Stimulated activated naive CD8-positive, alpha-beta T cell treated with anti-CD3 and anti-CD28 coated beads, Interleukin-15, Interleukin-2, amounts not matched to agents 100 ng/mL and 50 ng/mL, for 24 hours (primary cell): Measurements from ENCODE around the gene CCT8L2.
"Not testable (repeated sequence)": the region's sequence is repeated elsewhere in the genome, so short reads cannot be mapped to it uniquely, and the experiment has no call there.

ENCODE experiments used
- H3K27ac Mint-ChIP-seq: one replicate; pipeline ENCODE4 v1.8.0; 2021; ENCODE audit warnings: mild to moderate bottlenecking, mixed read lengths
- H3K27me3 Mint-ChIP-seq: one replicate; pipeline ENCODE4 v1.8.0; 2021; ENCODE audit warnings: mixed read lengths
- H3K36me3 Mint-ChIP-seq: one replicate; pipeline ENCODE4 v1.8.0; 2021; ENCODE audit warnings: low read depth, mixed read lengths
- H3K4me1 Mint-ChIP-seq: one replicate; pipeline ENCODE4 v1.8.0; 2021; ENCODE audit warnings: low read depth, mixed read lengths
- H3K4me3 Mint-ChIP-seq: one replicate; pipeline ENCODE4 v1.8.0; 2021; ENCODE audit warnings: mild to moderate bottlenecking, mixed read lengths
- H3K9me3 Mint-ChIP-seq: one replicate; pipeline ENCODE4 v1.8.0; 2021; ENCODE audit warnings: mixed read lengths

Gene CCT8L2

DNA sequence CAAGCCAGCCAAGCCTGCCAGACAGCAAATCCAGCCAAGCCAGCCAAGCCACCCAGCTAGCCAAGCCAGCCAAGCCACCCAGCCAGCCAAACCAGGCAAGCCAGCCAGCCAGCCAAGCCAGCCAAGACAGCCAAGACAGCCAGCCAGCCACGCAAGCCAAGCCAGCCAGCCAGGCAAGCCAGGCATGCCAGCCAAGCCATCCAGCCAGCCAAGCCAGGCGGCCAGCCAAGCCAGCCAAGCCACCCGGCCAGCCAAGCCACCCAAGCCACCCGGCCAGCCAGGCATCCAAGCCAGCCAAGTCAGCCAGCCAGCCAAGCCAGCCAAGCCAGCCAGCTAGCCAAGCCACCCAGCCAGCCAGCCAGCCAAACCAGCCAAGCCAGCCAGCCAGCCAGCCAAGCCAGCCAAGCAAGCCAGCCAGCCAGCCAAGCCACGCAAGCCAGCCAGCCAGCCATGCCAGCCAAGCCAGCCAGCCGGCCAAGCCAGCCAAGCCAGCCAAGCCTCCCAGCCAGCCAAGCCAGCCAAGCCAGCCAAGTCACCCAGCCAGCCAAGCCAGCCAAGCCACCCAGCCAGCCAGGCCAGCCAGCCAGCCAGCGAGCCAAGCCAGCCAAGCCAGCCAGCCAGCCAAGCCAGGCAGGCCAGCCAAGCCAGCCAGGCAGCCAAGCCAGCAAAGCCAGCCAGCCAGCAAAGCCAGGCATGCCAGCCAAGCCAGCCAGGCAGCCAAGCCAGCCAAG lies 26.0 kb downstream of the CCT8L2 start:
- H3K27me3 Mint-ChIP-seq, H3K27ac Mint-ChIP-seq, H3K36me3 Mint-ChIP-seq, H3K9me3 Mint-ChIP-seq, H3K4me1 Mint-ChIP-seq, H3K4me3 Mint-ChIP-seq: not testable (repeated sequence)

DNA sequence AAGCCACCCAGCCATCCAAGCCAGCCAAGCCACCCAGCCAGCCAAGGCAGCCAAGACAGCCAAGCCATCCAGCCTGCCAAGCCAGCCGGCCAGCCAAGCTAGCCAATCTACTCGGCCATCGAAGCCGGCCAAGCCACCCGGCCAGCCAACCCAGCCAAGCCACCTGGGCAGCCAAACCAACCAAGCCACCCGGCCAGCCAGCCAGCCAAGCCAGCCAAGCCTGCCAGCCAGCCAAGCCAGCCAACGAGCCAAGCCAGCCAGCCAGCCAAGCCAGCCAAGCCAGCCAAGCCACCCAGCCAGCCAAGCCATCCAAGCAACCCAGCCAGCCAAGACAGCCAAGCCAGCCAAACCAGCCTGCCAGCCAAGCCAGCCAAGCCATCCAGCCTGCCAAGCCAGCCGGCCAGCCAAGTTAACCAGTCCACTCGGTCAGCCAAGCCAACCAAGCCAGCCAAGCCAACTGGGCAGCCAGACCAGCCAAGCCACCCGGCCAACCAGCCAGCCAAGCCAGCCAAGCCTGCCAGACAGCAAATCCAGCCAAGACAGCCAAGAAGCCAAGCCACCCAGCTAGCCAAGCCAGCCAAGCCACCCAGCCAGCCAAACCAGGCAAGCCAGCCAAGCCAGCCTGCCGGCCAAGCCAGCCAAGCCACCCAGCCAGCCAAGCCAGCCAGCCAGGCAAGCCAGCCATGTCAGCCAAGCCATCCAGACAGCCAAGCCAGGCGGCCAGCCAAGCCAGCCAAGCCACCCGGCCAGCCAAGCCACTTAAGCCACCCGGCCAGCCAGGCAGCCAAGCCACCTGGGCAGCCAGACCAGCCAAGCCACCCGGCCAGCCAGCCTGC lies 26.8 kb downstream of the CCT8L2 start:
- not testable (repeated sequence) for H3K27me3 Mint-ChIP-seq, H3K9me3 Mint-ChIP-seq, H3K36me3 Mint-ChIP-seq, H3K27ac Mint-ChIP-seq, H3K4me3 Mint-ChIP-seq, H3K4me1 Mint-ChIP-seq

DNA sequence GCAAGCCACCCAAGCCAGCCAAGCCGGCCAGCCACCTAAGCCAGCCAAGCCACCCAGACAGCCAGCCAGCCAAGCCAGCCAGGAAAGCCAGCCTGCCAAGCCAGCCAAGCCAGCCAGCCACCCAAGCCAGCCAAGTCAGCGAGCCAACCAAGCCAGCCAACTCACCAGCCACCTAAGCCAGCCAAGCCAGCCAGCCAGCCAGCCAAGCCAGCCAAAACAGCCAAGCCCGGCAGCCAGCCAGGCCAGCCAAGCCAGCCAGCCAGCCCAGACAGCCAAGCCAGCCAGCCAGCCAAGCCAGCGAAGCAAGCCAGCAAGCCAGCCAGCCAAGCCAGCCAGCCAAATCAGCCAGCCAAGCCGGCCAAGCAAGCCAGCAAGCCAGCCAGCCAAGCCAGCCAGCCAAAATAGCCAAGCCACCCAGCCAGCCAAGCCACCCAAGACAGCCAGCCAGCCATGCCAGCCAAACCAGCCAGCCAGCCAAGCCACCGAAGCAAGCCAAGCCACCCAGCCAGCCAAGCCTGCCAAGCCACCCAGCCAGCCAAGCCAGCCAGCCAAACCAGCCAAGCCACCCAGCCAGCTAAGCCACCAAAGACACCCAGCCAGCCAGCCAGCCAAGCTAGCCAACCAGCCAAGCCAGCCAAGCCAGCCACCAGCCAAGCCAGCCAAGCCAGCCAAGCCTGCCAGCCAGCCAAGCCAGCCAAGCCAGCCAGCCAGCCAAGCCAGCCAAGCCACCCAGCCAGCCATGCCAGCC lies 27.6 kb downstream of the CCT8L2 start:
- H3K4me1 Mint-ChIP-seq, H3K27me3 Mint-ChIP-seq, H3K36me3 Mint-ChIP-seq, H3K27ac Mint-ChIP-seq, H3K4me3 Mint-ChIP-seq, H3K9me3 Mint-ChIP-seq: not testable (repeated sequence)

DNA sequence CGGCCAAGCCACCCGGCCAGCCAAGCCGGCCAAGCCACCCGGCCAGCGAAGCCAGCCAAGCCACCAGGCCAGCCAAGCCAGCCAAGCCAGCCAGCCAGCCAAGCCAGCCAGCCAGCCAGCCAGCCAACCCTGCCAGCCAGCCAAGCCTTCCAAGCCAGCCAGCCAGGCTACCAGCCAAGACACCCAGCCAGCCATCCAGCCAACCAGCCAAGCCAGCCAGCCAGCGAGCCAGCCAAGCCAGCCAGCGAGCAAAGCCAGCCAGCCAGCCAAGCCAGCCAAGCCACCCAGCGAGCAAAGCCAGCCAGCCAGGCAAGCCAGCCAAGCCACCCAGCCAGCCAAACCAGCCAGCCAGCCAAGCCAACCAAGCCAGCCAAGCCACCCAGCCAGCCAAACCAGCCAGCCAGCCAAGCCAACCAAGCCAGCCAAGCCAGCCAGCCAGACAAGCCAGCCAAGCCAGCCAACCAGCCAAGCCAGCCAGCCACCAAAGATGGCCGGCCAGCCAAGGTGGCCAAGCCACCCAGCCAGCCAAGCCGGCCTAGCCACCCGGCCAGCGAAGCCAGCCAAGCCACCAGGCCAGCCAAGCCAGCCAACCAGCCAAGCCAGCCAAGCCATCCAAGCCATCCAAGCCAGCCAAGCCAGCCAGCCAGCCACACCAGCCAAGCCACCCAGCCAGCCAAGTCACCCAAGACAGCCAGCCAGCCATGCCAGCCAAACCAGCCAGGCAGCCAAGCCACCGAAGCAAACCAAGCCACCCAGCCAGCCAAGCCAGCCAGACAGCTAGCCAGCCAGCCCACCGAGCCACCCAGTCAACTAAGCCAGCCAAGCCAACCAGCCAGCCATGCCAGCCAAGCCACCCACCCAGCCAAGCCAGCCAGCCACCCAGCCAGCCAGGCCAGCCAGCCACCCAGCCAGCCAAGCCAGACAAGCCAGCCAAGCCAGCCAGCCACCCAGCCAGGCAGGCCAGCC lies 28.8 kb downstream of the CCT8L2 start:
- no peak overlapping the region for H3K4me3 Mint-ChIP-seq
- no peaks in the 10 kb centered on the region for H3K4me1 Mint-ChIP-seq
- no peaks in the 10 kb centered on the region for H3K9me3 Mint-ChIP-seq
- H3K27me3 Mint-ChIP-seq = no peaks in the 10 kb centered on the region
- no peaks in the 10 kb centered on the region for H3K36me3 Mint-ChIP-seq
- no peak overlapping the region for H3K27ac Mint-ChIP-seq

DNA sequence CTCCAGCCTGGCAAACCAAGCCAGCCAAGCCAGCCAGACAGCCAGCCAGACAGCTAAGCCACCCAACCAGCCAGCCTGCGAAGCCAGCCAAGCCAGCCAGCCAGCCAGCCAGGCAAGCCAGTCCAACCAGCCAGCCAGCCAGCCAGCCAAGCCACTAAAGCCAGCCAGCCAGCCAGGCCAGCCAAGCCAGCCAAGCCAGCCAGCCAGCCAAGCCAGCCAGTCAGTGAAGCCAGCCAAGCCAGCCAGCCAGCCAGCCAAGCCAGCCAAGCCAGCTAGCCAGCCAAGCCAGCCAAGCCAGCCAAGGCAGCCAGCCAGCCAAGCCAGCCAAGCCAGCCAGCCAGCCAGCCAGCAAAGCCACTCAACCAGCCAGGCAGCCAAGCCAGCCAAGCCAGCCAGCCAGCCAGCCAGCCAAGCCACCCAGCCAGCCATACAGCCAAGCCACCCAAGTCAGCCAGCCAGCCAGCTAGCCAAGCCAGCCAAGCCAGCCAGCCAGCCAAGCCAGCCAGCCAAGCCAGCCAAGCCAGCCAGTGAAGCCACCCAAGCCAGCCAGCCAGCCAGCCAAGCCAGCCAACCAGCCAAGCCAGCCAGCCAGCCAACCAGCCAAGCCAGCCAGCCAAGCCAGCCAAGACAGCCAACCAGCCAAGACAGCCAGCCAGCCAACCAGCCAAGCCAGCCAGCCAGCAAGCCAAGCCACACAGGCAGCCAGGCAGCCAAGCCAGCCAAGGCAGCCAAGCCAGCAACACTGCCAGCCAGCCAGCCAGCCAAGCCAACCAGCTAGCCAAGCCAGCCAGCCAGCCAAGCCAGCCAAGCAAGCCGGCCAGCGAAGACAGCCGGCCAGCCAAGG lies 29.7 kb downstream of the CCT8L2 start:
- Mint-ChIP-seq H3K27ac (no peak overlapping the region), H3K27me3 (no peaks in the 10 kb centered on the region), H3K9me3 (no peaks in the 10 kb centered on the region), H3K4me3 (no peak overlapping the region), H3K4me1 (no peaks in the 10 kb centered on the region), H3K36me3 (no peaks in the 10 kb centered on the region)

DNA sequence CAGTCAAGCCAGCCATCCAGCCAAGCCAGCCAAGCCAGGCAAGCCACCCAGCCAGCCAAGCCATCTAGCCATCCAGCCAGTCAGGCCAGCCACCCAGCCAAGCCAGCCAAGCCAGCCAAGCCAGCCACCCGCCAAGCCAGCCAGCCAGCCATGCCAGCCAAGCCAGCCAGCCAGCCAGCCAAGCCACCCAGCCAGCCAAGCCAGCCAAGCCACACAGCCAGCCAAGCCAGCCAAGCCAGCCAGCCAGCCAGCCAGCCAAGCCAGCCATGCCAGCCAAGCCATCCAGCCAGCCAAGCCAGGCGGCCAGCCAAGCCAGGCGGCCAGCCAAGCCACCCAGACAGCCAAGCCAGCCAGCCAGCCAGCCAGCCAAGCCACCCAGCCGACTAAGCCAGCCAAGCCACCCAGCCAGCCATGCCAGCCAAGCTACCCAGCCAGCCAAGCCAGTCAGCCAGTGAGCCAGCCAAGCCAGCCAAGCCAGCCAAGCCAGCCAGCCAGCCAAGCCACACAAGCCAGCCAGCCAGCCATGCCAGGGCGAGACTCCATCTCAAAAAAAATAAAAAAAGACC lies 31.4 kb downstream of the CCT8L2 start:
- not testable (repeated sequence) for H3K4me1 Mint-ChIP-seq, H3K9me3 Mint-ChIP-seq, H3K27ac Mint-ChIP-seq, H3K27me3 Mint-ChIP-seq, H3K36me3 Mint-ChIP-seq, H3K4me3 Mint-ChIP-seq

DNA sequence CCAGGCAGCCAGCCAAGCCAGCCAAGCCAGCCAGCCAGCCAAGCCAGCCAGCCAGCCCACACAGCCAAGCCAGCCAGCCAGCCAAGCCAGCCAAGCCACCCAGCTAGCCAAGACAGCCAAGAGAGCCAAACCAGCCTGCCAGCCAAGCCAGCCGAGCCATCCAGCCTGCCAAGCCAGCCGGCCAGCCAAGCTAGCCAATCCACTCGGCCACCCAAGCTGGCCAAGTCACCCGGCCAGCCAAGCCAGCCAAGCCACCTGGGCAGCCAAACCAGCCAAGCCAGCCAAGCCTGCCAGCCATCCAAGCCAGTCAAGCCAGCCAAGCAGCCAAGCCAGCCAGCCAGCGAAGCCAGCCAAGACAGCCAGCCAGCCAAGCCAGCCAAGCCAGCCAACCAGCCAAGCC lies 32.0 kb downstream of the CCT8L2 start:
- H3K4me3 Mint-ChIP-seq, H3K27ac Mint-ChIP-seq, H3K27me3 Mint-ChIP-seq, H3K4me1 Mint-ChIP-seq, H3K9me3 Mint-ChIP-seq, H3K36me3 Mint-ChIP-seq: not testable (repeated sequence)

DNA sequence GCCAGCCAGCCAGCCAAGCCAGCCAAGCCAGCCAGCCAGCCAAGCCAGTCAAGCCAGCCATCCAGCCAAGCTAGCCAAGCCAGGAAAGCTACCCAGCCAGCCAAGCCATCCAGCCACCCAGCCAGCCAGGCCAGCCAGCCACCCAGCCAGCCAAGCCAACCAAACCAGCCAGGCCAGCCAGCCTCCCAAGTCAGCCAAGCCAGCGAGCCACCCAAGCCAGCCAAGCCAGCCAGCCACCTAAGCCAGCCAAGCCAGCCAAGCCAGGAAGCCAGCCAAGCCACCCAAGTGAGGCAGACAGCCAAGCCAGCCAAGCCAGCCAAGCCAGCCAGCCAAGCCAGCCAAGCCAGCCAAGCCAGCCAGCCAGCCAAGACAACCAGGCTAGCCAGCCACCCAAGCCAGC lies 32.6 kb downstream of the CCT8L2 start:
- H3K27me3 Mint-ChIP-seq, H3K9me3 Mint-ChIP-seq, H3K4me3 Mint-ChIP-seq, H3K27ac Mint-ChIP-seq, H3K4me1 Mint-ChIP-seq, H3K36me3 Mint-ChIP-seq: not testable (repeated sequence)

DNA sequence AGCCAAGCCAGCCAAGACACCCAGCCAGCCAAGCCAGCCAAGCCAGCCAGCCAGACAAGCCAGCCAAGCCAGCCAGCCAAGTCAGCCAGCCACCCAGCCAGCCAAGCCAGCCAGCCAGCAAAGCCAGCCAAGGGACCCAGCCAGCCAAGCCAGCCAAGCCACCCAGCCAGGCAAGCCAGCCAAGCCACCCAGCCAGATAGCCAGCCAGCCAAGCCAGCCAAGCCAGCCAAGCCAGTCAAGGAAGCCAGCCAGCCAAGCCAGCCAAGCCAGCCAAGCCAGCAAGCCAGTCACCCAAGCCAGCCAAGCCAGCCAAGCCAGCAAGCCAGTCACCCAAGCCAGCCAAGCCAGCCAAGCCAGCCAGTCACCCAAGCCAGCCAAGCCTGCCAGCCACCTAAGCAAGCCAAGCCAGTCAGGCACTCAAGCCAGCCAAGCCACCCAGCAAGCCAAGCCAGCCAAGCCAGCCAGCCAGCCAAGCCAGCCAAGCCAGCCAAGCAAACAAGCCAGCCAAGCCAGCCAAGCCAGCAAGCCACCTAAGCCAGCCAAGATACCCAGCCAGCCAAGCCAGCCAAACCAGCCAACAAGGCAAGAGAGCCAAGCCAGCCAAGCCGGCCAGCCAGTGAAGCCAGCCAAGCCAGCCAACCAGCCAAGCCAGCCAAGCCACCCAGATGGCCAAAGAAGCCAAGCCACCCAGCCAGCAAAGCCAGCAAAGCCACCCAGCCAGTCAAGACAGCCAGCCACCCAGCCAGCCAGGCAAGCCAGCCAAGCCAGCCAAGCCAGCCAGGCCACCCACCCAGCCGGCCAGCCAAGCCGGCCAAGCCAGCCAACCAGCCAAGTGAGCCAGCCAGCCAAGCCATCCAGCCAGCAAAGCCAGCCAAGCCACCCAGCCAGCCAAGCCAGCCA lies 33.3 kb downstream of the CCT8L2 start:
- no peak overlapping the region for H3K27ac Mint-ChIP-seq
- peaks cover 5% of the 10 kb centered on the region for H3K9me3 Mint-ChIP-seq
- H3K4me3 Mint-ChIP-seq = no peak overlapping the region
- no peaks in the 10 kb centered on the region for H3K36me3 Mint-ChIP-seq
- no peaks in the 10 kb centered on the region for H3K27me3 Mint-ChIP-seq
- H3K4me1 Mint-ChIP-seq = no peaks in the 10 kb centered on the region

DNA sequence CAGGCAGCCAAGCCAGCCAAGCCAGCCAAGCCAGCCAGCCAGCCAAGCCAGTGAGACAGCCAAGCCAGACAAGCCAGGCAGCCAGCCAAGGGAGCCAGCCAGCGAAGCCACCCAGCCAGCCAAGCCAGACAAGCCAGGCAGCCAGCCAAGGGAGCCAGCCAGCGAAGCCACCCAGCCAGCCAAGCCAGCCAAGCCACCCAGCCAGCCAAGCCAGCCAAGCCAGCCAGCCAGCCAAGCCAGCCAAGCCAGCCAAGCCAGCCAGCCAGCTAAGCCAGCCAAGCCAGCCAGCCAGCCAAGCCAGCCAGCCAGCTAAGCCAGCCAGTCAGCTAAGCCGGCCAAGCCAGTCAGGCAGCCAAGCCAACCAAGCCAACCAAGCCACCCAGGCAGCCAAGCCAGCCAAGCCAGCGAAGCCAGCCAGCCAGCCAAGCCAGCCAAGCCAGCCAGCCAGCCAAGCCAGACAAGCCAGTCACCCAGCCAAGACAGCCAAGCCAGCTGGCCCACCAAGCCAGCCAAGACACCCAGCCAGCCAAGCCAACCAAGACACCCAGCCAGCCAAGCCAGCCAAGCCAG lies 34.1 kb downstream of the CCT8L2 start:
- H3K4me1 Mint-ChIP-seq, H3K27ac Mint-ChIP-seq, H3K4me3 Mint-ChIP-seq, H3K36me3 Mint-ChIP-seq, H3K27me3 Mint-ChIP-seq, H3K9me3 Mint-ChIP-seq: not testable (repeated sequence)

DNA sequence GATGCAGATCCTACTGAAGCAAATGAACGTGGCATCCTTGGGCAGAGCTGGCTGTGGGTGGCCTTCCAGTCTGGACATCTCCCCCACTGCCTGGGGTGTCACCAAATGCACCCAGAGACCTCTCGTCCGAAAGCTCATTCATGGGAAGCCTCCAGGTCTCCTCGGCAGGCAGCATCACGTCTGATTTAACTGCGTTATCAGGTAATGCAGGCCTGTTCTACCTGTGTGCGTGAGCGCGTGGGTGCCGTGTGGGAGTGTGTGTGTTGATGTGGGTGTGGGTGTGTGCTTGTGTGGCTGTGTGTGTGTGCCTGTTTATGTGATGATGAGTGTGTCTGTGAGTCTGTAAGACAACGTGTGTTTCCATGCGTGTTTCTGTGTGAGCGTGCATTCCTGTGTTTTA lies 35.1 kb downstream of the CCT8L2 start:
- H3K9me3 Mint-ChIP-seq, H3K27ac Mint-ChIP-seq, H3K36me3 Mint-ChIP-seq, H3K4me3 Mint-ChIP-seq, H3K27me3 Mint-ChIP-seq, H3K4me1 Mint-ChIP-seq: not testable (repeated sequence)

DNA sequence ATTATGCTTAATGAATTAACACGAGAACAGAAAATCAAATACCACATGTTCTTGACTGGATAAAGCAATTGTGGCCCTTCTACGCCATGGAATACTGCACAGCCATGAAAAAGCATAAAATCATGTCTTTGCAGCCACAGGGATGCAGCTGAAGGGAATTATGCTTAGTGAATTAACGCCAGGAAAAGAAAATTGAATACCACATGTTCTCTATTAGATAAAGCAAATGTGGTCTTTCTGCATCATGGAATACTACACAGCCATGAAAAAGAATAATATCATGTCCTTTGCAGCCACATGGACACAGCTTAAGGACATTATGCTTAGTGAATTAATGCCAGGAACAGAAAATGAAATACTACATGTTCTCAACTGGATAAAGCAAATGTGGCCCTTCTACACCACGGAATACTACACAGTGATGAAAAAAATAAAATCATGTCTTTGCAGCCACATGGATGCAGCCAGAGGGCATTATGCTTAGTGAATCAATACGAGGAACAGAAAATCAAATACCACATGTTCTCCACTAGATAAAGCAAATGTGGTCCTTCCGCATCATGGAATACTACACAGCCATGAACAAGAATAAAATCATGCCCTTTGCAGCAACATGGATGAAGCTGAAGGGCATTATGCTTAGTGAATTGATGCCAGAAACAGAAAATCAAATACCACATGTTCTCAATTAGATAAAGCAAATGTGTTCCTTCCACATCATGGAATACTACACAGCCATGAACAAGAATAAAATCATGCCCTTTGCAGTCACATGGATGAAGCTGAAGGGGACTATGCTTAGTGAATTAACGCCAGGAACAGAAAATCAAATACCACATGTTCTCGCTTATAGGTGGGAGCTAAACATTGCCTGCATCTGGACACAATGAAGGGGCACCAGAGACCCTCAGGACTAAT lies 37.3 kb downstream of the CCT8L2 start:
- not testable (repeated sequence) for H3K27ac Mint-ChIP-seq, H3K4me1 Mint-ChIP-seq, H3K36me3 Mint-ChIP-seq, H3K4me3 Mint-ChIP-seq, H3K27me3 Mint-ChIP-seq, H3K9me3 Mint-ChIP-seq
